Fibroblast of peridontal ligament (primary cell): ENCODE data around the gene PLCB1.

Source experiments
- DNase-seq: peaks from one replicate; pipeline ENCODE4 v3.0.0-alpha.2; 2010; ENCODE audit errors: extremely low read depth

PLCB1 gene

DNA sequence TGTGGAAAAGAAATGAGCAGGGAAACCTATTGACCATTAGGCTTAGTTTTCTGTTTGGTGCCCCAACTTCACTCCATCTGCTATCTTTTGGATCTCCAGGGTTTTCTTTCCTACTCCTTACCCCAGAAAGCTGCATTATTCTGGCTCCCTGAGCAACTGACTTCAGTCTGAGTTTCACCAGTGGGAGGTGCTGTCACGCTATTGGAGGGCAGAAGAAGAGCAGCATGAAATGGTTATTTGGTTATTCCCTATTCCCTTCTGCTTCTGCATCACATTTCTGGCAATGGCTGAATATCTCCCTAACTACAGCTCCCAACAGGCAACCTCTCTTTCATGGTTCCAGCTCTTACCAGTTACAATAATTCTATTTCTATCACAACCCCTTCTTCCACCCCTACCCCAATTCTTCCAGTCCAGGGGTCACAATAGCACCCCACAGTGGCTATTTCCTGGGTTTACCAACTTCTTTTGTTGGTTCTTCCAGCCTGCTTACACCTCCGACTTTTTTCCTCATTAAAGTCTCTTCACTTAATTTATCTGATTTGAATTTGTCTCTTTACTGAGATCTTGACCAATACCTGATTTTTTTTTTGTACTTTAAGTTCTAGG lies 311.5 kb downstream of the PLCB1 start:
- DNase-seq = no peak

DNA sequence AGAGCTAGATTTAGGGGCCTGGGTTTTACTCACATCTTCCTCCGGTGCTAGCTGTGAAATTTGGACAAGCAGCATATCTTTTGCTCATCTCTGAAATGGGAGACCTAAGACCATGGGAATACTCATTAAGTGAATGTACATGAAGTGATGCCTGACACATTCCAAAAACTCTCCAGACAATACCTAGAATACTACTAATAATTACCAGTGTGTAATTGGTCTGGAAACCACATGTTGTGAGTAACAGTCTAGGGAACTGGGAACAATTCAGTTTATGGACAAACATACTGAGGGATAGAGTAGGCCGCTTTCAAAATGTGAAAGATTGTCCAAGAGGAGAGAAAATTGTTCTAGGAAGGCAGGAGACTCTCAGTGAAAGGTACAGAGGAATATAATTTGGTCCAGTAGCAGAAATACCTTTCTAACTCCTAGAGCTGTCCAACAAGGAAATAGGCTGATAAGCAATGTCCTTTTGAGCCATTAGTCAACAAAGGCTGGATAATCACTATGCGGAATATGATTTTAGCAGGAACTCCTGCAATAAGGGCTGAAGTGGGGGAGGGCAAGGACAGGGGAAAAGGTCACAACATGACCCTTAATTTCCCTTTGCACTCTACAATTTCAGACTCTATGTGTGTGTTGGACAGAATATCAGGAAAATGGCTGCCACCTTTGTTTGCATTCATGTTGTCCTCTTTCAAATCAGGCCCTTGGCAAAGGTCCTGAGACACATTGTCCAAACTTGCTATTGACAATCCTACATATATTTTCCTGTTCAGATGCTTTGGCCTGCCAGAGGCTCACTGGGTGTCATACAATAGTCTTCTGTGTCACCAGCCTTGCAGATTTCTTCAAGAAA lies 315.4 kb downstream of the PLCB1 start:
- DNase-seq = no peak

DNA sequence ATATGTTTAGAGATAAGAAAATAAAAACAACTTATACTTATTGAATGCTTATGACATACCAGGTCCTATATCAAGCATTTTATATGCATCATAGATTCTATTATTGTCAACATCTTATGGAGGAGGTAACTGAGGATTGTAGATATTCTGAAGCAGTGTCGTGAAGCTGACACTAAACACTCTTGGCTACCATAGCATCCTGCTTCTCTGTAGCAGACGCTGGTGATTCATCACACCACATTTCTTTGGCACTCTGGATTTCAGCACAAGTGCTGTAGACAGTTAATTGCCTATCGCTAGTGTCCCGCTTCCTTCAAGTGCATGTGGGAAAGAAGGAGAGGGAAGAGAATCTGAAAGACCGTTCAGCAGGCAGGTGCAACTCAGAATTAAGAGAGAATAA lies 317.1 kb downstream of the PLCB1 start:
- DNase-seq = peak; percentile 29

DNA sequence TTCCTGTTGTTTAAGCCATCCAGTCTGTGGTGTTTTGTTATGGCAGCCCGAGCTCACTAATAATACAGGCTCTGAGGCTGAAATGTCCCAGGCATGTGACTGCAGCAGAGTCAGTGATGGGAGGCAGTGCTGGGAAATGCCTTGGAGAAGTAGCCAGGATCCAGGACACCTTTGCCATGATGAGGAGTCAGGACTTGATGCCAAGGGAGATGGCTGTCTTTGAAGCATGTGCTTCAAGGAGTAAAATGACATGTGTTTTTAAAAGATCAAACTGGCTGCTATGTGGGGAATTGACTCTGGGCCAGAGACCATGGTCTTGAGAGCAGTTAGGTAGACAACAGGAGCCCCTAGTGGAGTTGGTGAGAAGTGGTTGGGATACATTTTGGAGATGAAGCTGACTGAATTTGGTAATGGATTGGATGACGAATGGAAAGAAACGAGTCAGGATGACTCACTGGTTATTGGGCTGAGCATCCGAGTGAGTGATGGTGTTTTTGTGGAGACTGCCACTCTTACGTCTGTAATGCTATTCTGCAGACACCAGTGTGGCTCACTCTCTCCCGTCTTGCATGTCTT lies 322.2 kb downstream of the PLCB1 start:
- DNase-seq = peak; percentile 95

DNA sequence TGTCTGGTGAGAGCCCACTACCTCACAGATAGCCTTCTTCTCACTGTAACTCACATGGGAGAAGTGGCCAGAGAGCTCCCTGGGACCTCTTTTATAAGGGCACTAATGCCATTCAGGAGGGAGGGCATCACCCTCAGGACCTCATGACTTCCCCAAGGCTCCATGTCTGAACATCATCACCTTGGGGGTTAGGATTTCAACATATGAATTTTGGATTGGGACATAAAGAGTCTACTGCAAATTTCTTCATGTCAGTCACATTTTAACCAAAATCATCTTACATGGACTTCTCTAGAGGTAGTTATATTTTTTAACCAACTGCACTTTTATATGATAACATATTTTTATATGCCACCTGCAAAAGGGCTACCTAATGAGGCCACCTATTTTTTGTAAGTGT lies 324.7 kb downstream of the PLCB1 start:
- no peak for DNase-seq

DNA sequence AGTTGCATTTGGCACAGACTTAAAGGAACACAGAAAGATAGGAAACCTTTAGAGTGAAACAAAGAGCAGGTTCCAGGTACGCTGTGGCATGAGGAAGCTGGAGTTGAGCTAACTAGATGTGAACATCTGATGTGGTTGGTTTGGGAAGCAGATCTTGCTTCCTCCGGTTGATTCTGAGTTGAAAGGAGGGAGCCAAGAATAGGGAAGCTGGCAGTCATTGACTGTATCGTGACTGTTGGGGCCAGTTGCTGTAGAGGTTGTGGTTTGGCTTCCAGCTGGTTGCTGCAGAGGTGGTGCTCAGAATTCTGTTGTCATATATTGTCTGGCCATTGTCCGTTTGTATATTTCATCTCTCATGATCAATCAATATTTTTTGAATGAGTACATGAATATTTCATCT lies 325.9 kb downstream of the PLCB1 start:
- DNase-seq = no peak

DNA sequence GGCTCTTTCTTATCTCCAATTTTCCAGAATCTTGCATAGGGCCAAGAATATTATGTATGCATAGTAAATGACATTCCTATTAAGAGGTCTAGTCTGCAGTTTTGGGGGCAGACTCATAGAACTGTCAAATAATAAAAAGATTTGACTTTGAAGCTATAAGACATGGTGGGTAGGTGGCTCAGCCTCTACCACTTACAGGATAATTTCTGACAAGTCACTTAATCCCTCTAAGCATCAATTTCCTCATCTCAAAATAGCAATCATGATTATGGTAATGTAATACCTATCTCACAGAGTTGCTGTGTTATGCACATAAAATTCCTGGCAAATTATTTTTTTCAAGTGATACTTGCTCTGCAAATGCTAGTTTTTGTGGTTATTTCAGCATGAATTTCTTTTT lies 329.1 kb downstream of the PLCB1 start:
- no peak for DNase-seq

DNA sequence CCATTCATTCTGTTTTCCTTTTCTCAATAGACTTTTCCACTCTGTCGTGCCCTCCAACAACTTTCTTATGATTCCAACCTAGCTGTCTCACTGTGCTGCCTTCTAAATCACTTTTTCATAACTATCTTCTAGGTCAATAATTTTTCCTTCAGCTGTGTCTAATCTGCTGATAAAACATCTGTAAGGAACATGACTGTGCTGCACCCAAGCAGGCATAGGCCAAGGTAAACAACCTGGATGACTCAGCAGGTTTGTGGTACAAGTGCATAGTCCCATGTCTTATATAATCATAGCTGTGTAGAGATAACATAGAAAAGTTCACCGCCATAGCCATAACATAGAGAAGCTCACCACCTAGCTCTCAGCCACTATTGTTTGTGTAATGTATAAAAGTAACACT lies 332.3 kb downstream of the PLCB1 start:
- DNase-seq = no peak

DNA sequence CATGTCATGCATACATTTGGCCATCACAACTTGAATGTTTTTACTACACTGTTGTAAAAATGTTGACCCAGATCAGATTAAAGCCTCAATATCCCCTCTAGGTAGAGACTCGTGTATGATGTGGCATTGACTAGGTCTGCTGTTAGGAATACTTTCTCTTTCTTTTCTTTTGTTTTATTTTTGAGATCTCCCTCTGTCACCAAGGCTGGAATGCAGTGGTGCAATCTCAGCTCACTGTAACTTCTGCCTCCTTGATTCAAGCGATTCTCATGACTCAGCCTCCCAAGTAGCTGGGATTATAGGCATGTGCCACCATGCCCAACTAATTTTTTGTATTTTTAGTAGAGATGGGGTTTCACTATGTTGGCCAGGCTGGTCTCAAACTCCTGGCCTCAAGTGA lies 334.7 kb downstream of the PLCB1 start:
- peak; percentile 73 for DNase-seq

DNA sequence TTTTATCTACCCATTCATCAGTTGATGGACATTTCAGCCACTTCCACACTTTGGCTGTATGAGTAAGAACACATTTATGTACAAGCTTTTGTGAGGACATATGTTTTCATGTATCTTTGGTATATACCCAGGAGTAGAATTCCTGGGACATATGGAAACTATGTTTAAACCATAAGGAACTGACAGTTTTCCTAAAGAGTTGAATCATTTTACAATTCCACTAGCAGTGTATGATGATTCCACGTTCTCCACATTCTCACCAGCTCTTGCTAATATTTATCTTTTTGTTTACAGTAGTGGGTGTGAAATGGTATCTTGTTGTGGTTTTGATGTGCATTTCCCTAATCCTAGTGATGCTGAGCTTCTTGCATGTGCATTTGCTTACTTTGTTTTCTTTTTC lies 338.1 kb downstream of the PLCB1 start:
- no peak for DNase-seq

DNA sequence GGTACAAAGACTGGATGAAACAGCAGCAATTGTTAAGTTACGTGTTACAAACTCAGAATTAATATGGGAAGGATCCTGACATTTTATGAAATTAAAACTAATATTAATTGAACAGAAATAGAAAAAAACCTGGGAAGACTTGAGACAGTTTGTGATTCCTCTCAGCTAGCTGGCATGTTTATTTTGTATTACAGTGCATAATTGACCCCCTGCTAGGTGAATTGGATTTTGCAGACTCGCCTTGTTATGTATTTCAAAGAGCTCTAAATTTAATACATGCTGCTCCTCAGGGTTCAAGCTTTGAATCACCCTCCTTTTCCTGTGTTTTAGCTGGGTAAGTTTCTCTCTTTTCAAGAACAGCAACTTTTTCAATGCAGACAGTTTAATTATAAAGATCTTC lies 339.4 kb downstream of the PLCB1 start:
- DNase-seq = no peak

DNA sequence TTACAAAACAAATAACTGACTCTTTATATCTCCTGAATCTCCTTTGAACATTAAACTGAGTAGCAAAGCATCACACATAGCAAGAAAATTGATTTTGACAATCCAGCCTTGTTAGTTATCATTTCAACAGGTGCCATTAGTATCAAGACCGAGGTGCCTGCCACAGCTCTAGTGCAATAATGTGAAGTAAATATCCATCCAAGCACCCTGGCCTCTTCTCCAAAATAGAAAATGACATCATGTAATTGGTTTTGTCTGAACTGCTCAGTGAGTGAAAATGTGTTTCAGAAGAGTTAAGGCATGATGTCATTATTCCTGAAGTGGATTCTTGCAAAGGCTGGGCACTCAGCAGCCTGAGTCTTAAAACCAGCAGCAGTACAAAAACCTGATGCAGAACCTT lies 341.4 kb downstream of the PLCB1 start:
- peak; percentile 65 for DNase-seq

DNA sequence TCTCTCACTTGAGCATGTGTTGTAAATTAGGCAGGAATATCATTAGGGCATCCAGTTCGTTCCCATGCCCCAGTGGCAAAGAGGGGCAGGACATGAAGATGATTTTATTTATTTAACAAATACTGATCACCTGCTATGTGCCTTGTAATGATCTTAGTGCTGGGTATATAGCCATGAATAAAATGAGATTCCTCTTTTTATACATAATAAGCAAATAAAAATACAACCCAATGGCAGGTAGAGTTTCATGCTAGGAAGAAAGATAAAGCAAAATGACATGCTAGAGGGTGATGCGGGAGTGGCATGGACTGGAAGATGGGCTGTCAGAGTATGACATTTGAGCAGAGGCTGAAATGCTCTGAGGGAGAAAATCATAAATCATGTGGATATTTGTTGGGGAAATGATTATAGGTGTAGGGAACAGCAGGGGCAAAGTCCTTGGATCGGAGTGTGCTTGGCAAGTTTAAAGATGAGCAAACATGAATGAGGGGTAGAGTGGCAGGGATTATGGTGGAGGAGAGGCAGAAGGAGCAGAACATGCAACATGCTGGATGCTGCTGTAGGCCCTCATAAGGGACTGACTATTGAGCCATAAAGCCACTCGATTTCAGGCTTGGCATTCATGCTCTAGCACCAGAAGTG lies 342.1 kb downstream of the PLCB1 start:
- DNase-seq = no peak

DNA sequence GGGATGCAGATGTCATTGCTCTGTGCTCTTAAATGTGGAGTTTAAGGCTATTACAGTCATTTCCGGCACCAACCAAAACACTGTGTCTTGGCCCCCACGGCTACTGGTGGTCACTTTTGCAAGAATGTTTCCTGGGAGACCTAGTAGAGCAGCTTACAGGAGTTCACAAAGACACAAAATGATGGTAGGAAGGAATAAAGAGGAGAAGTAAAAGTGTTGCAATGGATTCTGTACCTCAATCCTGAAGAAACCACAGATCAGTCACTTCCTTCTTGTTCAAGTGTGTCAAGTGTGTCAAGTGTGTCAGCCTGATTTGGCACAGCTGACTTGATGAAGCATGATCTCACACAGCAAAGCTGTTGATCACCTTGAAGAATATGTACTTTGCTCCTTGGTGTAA lies 344.0 kb downstream of the PLCB1 start:
- no peak for DNase-seq

DNA sequence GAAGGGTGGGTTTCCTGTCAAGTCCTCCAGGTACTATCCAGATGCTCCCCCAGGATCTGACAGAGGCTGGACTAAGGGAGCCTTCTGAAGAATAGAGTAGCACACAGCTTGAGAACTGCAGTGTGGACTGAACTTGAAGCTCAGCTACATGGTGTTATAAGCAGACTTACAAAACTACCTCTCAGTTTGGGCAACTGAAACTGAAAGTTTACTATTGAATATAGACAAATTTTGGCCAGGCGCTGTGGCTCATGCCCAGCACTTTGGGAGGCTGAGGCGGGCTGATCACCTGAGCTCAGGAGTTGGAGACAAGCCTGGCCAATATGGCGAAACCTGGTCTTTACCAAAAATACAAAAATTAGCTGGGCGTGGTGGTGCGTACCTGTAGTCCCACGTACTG lies 348.5 kb downstream of the PLCB1 start:
- no peak for DNase-seq

DNA sequence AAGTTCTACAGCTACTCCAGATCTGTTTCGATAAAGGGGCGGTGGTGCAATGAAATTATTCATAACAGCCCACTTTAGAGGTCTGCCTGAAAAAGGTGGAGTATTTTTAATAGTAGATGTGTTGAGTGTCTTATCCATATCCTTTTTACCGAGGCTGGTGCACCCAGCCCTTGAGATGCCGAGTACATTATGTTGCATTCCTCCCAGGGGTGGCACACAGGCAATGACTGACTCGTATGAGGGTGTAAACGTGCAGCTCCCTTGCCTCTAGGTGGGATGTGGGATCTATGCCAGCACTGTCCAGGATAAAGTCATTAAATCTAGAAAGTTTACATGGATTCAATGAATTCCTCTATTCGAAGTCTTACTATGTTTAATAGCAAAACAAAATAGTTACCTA lies 355.6 kb downstream of the PLCB1 start:
- no peak for DNase-seq

DNA sequence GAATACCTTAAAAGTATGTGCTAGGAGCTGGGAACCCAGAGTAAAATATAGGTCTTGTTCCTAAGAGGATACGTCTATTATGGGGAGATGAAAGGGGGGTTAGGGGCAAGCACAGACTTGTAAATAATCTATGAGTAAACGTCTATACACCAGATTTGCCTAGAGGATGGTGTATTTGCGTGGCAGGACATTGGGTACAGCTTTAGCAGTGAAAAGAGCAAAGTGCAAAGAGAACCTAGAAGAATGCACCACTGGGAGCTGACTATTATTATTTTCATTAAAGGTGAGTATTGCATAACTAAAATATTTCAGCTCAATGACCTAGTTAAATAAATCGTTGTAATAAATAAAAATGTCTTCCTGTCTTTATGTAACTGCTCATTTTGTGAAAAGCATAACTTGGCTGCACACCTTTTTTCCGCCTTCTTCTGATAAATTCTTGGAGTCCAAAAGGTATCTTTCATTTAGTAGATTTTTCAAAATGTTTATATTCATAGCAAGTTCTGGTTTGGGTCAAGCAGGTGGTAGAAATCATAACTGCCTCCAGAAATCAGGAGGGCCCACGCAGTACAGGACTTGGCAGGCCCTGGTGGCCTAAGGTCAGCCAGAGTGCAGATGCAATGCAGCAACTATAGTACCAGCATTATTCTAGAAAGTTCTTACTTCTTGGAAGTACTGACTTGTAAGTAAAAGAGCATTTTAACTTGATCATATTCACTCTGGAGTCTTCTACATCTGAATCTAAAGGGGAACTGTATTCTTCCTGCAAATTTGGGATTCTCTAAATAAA lies 357.2 kb downstream of the PLCB1 start:
- no peak for DNase-seq

DNA sequence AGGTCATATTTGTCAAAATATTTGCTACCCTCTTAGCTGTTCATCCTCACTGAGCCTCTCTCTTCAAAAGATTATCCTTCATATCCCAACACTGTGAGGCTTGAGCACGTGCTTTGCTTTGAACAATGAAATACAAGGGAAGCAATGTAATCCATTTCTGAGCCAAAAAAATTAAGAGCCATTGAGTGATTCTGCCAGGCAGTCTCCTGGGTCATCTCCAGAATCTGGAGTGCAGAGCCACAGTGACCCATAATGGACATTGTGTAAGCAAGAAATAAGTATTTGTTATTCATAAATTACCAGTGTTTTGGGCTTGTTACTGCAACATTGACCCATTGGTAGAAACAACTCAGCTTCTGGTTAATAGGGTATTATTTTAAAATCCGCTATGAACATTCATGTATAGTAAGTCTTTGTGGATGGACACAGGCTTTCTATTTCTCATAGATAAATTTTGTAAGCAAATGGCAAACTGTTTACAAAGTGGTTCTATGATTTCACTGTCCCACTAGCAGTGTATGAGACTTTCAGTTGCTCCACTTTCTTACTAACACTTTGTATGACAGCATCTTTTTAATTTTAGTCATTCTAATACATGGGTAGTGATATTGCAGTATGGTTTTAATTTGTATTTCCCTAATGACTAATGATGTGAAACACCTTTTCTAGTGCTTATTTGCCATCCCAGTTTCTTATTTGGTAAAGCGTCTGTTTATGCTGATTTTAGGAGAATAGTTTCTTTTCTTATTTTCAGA lies 358.2 kb downstream of the PLCB1 start:
- no peak for DNase-seq

DNA sequence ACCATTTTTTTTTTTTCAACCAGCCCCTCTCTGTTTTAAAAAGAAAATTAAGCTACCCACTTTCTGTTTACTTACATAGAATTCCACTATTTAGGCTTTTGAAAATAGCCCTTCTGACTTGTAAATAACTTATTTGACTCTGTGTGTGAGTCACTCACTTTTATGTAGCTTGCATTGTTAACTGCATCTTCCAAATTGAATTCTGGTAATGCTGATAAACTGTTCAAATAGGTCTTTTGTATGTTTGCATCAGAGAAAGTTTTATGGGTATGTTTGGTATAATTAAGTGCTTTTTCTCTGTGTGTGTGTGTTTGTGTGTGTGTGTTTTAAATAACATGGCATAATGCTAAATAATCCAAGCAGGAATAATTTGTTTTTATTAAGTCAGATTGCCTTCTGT lies 360.1 kb downstream of the PLCB1 start:
- DNase-seq = no peak

DNA sequence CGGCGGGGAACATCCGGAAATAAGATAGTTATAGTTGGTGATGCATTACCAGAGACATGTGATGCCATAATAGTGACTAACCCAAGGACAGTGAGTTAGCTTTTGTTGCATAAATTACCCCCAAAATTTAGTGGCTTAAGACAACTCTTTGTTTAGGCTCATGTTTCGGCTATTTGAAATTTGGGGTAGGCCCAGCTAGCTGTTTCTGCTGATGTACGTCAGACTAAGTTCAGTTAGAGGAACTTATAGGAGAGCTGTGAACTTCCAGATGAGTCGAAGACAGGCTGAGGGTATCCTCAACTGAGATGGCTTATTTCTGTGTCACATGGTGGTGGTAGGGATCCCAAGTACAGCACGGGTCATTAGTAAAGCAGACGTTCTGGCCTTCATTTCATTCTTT lies 366.5 kb downstream of the PLCB1 start:
- no peak for DNase-seq

DNA sequence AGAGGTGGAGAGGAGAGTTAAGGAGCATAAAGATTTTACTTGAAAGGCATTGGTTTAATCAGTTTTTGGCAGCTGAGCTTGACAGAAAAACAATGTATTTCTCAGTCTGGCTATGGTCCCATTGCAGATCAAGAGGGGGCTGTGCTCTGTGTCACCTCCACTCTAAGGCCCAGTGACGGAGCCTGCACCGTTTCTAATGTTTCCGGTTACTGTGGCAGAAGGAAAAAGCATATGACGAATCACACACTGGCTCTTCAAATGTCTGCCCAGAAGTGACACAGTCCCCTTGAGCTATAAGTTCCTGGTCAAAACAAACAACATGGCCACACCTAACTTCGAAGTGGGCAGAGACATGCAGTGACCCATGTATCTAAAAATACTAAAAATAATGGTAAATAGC lies 372.0 kb downstream of the PLCB1 start:
- DNase-seq = no peak
